22Rv1 (cell line): Measurements from ENCODE around the gene TMTC1.

Source experiments
- CTCF ChIP-seq: fragments of 450-650 bp; IDR thresholded peaks from 2 replicates; pipeline ENCODE4 v1.5.1; 2017; ENCODE audit warnings: mild to moderate bottlenecking
- ZFX ChIP-seq: fragments of 450-650 bp; IDR thresholded peaks from 2 replicates; pipeline ENCODE4 v1.6.1; 2017; ENCODE audit warnings: antibody characterized with exemption, borderline replicate concordance

GRCh38 chr12:29731591-29731990, 52.2 kb downstream of the TMTC1 start:
- TF ChIP-seq CTCF (no peak), ZFX (no peak)
